Ascending aorta (tissue), 2 donors: ENCODE results near the gene SHISAL1. TPM values are rescaled to one million over a fixed set of nuclear protein-coding genes. Genes with fewer than 3 reads are reported as not detected.

Experiments
- DNase-seq, 2 donors: peaks; one replicate each; pipeline ENCODE4 v3.0.0-alpha.2; 2019; ENCODE audit warnings: low spot score in 2 of 2
- H3K27ac ChIP-seq, 2 donors: fragments of 200-600 bp; sonication (generic); one replicate each; pipeline ENCODE4 v1.5.1; 2016 to 2017; ENCODE audit warnings: mild to moderate bottlenecking in 1 of 2
- H3K27me3 ChIP-seq: fragments of 200-600 bp; sonication (generic); one replicate; pipeline ENCODE4 v1.5.1; 2017
- H3K36me3 ChIP-seq, 2 donors: fragments of 200-600 bp; sonication (generic); one replicate each; pipeline ENCODE4 v1.5.1; 2016
- H3K4me1 ChIP-seq, 2 donors: fragments of 200-600 bp; sonication (generic); one replicate each; pipeline ENCODE4 v1.5.1; 2016 to 2017; ENCODE audit warnings: mild to moderate bottlenecking in 1 of 2
- H3K4me3 ChIP-seq, 2 donors: fragments of 200-600 bp; sonication (generic); one replicate each; pipeline ENCODE4 v1.5.1; 2016 to 2017; ENCODE audit warnings: mild to moderate bottlenecking in 1 of 2
- H3K9me3 ChIP-seq, 2 donors: fragments of 200-600 bp; sonication (generic); one replicate each; pipeline ENCODE4 v1.5.1; 2016
- intact Hi-C: fragments of 100-400 bp; cut with DNase I; formaldehyde crosslinking; loops from one replicate; pipeline ENCODE4 v1.15.1; 2023
- total RNA-seq: library from RNA; depleted of rRNA; stranded (reverse); fragments of >200 nt; gene quantifications from one replicate; pipeline ENCODE4 v1.1.0, GENCODE V29; 2016
- TF ChIP-seq, protein P1 (sequence below), 3 experiments: fragments of 200-600 bp in 2 of 3; fragments of 450-650 bp in 1 of 3; sonication (generic) in 2 of 3; IDR thresholded peaks; one replicate each; pipeline ENCODE4 v1.5.1; 2016 to 2019; ENCODE audit warnings: antibody characterized with exemption in 3 of 3, mild to moderate bottlenecking in 1 of 3, moderate library complexity in 1 of 3

The SHISAL1 gene
- total RNA-seq, 1 donor from 2014 or later: 1.6 TPM

DNA sequence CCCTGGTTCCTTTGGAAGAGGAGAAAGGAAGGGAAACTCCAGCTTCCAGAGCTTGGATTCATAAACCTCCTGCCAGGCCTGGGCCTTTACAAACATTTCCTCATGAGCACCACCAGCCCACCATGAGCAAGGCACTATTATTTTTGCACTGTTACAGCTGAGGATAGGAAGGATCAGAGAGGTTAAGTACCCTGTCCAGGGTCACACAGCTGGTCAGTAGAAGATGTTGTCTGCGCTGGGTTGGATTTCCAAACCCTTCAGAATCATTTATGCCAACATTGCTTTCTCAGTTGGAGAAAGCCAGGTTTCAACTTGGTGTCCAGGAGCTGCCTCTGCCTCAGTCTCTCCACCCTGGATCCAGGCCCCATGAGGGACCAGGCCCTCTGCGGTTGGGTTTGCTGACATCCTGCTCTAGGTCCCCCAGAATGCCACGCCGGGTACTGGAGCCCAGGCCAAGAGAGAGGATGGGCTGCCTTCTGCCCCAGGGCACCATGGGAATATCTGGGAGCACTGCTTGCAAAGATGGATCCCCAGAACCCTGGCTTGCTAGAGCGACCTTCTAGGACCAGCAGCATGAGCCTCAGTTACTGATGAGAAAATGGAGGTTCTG, 29.7 kb upstream of the SHISAL1 start:
- DNase-seq: no peak
- intact Hi-C loops: no loop called here
- no peaks in the 10 kb centered on the region for H3K27me3 ChIP-seq
- no peaks in the 10 kb centered on the region for H3K9me3 ChIP-seq
- H3K27ac ChIP-seq: peak overlapping the region; percentile 59 to 78
- TF ChIP-seq, protein P1, sequence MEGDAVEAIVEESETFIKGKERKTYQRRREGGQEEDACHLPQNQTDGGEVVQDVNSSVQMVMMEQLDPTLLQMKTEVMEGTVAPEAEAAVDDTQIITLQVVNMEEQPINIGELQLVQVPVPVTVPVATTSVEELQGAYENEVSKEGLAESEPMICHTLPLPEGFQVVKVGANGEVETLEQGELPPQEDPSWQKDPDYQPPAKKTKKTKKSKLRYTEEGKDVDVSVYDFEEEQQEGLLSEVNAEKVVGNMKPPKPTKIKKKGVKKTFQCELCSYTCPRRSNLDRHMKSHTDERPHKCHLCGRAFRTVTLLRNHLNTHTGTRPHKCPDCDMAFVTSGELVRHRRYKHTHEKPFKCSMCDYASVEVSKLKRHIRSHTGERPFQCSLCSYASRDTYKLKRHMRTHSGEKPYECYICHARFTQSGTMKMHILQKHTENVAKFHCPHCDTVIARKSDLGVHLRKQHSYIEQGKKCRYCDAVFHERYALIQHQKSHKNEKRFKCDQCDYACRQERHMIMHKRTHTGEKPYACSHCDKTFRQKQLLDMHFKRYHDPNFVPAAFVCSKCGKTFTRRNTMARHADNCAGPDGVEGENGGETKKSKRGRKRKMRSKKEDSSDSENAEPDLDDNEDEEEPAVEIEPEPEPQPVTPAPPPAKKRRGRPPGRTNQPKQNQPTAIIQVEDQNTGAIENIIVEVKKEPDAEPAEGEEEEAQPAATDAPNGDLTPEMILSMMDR (IDR thresholded peaks at IDR 0.05): no peak
- H3K4me3 ChIP-seq: no peak overlapping the region
- H3K36me3 ChIP-seq: no peaks in the 10 kb centered on the region
- peaks cover 13 to 30% of the 10 kb centered on the region in 2 donors for H3K4me1 ChIP-seq

DNA sequence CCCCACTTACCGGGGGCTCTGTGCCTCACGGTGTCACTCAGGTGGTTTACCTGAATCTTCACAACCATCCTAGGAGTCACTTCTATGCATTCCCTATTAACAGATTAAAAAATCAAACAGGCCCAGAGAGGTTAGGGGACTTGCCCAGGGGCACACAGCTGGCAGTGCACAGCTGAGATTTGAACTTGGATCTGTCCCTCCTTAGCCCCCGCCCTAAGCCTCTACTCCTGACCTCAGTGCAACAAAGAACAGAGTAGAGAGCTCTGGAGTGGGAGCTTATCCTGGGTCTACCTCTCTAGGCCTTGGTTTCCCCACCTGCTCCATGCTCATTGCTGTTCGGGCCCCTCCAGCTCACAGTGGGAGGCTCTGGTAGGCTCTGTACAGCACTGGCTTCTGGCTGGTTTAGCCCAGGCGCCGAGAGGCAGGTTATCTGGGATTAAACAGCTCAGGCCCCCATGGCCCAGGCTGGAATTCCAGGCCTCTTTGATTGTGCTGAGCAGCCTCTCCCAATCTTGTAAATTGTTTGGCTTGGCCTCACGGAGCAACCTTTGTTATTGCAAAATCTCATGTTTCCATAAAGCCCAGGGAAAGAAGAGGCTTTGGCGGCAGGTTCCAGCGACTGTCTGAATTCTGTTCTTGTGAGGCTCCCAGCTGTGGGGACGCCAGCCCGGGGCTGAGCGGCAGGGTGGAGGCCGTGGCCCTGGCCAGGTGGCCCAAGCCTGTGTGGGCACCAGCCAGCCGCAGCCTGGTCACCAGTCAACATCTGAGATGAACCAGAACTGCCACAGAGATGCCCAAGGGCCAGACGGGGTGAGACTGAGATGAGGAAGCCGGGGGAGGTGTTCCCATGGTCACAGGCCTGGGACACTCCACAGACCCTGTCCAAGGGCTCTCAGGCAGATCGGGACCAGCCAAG, 28.9 kb upstream of the SHISAL1 start:
- DNase-seq: peak in 1 of 2 donors; percentile 73
- H3K36me3 ChIP-seq: no peaks in the 10 kb centered on the region
- H3K4me3 ChIP-seq: no peak overlapping the region
- no peaks in the 10 kb centered on the region for H3K9me3 ChIP-seq
- peak overlapping the region; percentile 59 to 78 for H3K27ac ChIP-seq
- H3K27me3 ChIP-seq: no peaks in the 10 kb centered on the region
- peaks cover 13 to 30% of the 10 kb centered on the region in 2 donors for H3K4me1 ChIP-seq
- TF ChIP-seq, protein P1 (IDR thresholded peaks at IDR 0.05): no peak
- intact Hi-C loops: no loop called here

DNA sequence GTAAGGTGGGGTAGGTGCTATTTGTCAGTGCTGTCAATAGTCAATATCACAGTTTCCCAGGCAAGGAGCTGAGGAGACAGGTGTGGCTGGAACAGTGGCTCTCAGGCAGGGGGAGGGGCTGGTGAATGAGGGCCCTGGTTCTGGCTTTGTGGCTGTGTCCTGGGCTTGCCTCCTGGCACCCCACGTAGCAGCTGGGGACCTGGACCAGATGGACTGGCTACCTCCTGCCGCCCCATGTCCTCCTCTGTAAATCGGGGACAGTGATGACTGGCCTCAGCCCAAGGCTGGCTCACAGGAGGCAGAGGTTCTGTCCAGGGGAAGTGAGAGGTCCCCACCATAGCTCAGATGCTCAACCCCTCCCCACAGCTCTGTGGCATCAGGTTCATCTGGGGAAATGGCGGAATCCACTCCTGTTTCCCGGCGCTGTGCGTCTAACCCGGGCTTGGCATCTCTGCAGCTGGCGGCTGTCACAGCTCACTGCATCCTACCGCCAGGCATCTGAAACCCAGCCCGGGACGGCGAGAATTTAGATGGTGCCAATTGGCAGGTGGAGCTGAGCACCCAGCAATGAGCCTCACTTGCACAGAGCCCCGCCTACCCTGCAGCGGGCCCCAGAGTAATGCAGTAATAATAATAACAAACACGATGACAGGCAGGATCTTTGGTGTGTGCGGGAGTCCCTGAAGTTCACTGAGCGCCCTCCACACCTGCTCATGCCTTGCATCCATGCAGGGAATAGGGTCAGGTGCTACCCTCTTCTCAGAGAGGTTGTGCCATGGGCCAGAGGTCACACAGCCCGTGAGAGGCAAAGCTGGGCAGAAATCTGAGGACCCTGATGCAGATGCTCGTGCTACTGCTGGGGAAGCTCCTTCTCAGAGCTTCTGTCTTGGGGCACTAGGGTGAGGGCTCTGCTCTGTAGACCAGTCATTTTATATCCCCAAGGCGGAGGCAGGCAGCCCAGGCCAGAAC, 27.8 kb upstream of the SHISAL1 start:
- peaks cover 13 to 30% of the 10 kb centered on the region in 2 donors for H3K4me1 ChIP-seq
- H3K27me3 ChIP-seq: no peaks in the 10 kb centered on the region
- H3K9me3 ChIP-seq: no peaks in the 10 kb centered on the region
- no peaks in the 10 kb centered on the region for H3K36me3 ChIP-seq
- intact Hi-C loops: no loop called here
- no peak overlapping the region for H3K4me3 ChIP-seq
- TF ChIP-seq, protein P1 (IDR thresholded peaks at IDR 0.05): no peak
- DNase-seq: no peak
- H3K27ac ChIP-seq: peak overlapping the region; percentile 59 to 78

DNA sequence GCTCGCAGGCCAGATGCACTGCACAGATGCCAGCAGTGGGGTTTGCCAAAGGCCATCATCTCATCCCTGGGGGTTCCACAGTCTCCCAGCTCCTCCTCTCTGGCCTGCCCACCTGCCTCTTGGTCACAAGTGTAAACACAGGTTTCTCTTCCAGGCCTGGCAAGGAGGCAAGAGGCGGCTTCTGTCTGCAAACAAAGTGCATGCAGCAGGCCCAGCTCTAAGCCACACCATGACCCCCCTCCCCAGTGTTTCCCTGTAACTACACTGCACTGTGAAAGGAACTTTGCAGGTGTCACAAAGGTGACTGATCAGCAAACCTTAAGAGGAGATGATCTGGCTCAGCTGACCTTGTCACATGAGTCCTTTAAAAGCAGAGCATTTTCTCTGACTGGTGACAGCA, 26.2 kb upstream of the SHISAL1 start:
- peaks cover 13 to 30% of the 10 kb centered on the region in 2 donors for H3K4me1 ChIP-seq
- TF ChIP-seq, protein P1 (IDR thresholded peaks at IDR 0.05): no peak
- DNase-seq: no peak
- H3K27ac ChIP-seq: no peak overlapping the region
- no peak overlapping the region for H3K4me3 ChIP-seq
- no peaks in the 10 kb centered on the region for H3K36me3 ChIP-seq
- intact Hi-C loops: loop anchor here (1.0 kb wide), 1 partner anchor 25 kb away; no protein-coding TSS in a partner anchor
- H3K9me3 ChIP-seq: no peaks in the 10 kb centered on the region
- no peaks in the 10 kb centered on the region for H3K27me3 ChIP-seq

DNA sequence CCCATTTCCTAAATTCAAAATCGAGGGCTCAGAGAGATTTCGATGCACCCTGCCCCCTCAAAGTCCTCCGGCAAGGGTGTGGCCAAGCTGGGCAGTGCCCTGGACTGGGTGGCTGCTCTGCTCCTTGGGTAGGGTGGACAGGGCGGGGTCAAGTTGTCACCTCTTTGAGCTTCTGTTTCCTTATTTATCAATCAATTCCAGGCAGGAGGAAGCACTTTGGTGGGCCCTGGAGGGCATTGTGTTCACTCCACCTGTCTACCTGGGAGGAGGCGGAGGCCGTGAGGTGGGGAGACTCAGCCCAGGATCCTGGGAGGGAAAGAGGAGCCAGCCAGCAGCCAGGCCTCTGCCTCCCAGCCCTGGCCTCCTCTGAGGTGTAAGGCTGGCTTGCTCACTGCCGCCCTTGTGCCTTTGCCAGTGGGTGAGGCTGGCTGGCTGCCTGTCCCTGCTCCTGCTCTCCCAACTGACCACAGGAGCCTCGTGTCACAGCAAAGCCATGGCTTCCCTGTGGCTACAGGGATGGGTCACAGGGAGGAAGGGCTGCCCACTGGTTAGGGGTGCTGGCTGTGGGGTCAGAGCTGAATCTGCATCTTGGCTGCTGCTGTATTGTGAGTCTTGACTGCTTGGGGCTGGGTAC, 25.5 kb upstream of the SHISAL1 start:
- Histone ChIP-seq H3K27me3 (no peaks in the 10 kb centered on the region), H3K4me1 (peaks cover 13 to 30% of the 10 kb centered on the region in 2 donors), H3K4me3 (no peak overlapping the region), H3K27ac (no peak overlapping the region), H3K9me3 (no peaks in the 10 kb centered on the region), H3K36me3 (no peaks in the 10 kb centered on the region)
- intact Hi-C loops: loop anchor here (1.0 kb wide), 1 partner anchor 26 kb away; no protein-coding TSS in a partner anchor
- DNase-seq: no peak
- TF ChIP-seq, protein P1 (IDR thresholded peaks at IDR 0.05): no peak
